ENCODE results near the gene FBXO38. TPM values are rescaled to one million over a fixed set of nuclear protein-coding genes. Genes with fewer than 3 reads are reported as not detected.

The FBXO38 gene
- total and polyA plus RNA-seq, 2 of the 13 experiments (the other 11 are each of a cell fraction or from before 2014, with no cell fraction given), result 24.8 to 35.9 TPM

- Histone ChIP-seq H4K20me1 (ENCODE audit: insufficient read depth, low read length) (peaks cover 3% of the 10 kb centered on the region; the same call in 1 of the 2 replicates), H3K36me3 (replicated peaks in 1 of 2; ENCODE audit: control insufficient read depth in 1 of 2, insufficient read depth in 2 of 2, low read length in 2 of 2) (peaks cover 11 to 72% of the 10 kb centered on the region in 2 experiments), H3K9ac (ENCODE audit: insufficient read depth, low read depth, low read length) (no peak overlapping the region), H3K9me3 (ENCODE audit: low read length) (no peaks in the 10 kb centered on the region), H3K4me2 (ENCODE audit: low read depth, low read length) (no peak overlapping the region), H3K4me3 (replicated peaks in 1 of 3; ENCODE audit: insufficient read depth in 1 of 3, low read depth in 2 of 3, low read length in 3 of 3) (no peak overlapping the region), H2AFZ (ENCODE audit: low read length) (no peak overlapping the region), H3K27ac (ENCODE audit: extremely low read length, insufficient read depth, low read length) (no peak overlapping the region), H3K4me1 (ENCODE audit: insufficient read depth, low read length) (peaks cover 25% of the 10 kb centered on the region), H3K79me2 (ENCODE audit: insufficient read depth, low read length) (no peaks in the 10 kb centered on the region), H3K27me3 (ENCODE audit: control insufficient read depth in 1 of 2, insufficient read depth in 2 of 2, low read length in 2 of 2) (no peaks in the 10 kb centered on the region)
- BruUV-seq (replicated peaks), result no TSS peak
- POLR2A ChIA-PET, result no interaction called here
- in situ Hi-C loops (cut with HindIII; ENCODE audit: extremely low pct_ligation_motif_present, low pct_unique_long_range_greater_than_20kb) (no loop called here), intact Hi-C loops (cut with micrococcal nuclease; ENCODE audit: unreplicated experiment) (no loop called here)
- CTCF ChIA-PET (ENCODE audit: low intra/inter-chr PET ratio, low total read pairs), result no interaction called here
- no peak for DNase-seq (ENCODE audit: low spot score)
- no peak for FAIRE-seq
- WGBS (ENCODE audit: low lambda C conversion rate), result 92% methylated on average over 2 of the region's 2 CpGs
- no peak for ATAC-seq
- TF ChIP-seq ZNF546 (CRISPR knock-in tag; conservative IDR thresholded peaks at IDR 0.05) (no peak), ZNF234 (CRISPR knock-in tag; conservative IDR thresholded peaks at IDR 0.05) (no peak), AKNA (CRISPR knock-in tag; IDR thresholded peaks at IDR 0.05; ENCODE audit: borderline replicate concordance) (no peak), HDAC1 (CRISPR knock-in tag; IDR thresholded peaks at IDR 0.05) (no peak), ZBTB44 (CRISPR knock-in tag; IDR thresholded peaks at IDR 0.05) (no peak), ZNF850 (CRISPR knock-in tag; conservative IDR thresholded peaks at IDR 0.05) (no peak), BORCS8-MEF2B (CRISPR knock-in tag; IDR thresholded peaks at IDR 0.05) (no peak)
- TF ChIP-seq, protein P1, sequence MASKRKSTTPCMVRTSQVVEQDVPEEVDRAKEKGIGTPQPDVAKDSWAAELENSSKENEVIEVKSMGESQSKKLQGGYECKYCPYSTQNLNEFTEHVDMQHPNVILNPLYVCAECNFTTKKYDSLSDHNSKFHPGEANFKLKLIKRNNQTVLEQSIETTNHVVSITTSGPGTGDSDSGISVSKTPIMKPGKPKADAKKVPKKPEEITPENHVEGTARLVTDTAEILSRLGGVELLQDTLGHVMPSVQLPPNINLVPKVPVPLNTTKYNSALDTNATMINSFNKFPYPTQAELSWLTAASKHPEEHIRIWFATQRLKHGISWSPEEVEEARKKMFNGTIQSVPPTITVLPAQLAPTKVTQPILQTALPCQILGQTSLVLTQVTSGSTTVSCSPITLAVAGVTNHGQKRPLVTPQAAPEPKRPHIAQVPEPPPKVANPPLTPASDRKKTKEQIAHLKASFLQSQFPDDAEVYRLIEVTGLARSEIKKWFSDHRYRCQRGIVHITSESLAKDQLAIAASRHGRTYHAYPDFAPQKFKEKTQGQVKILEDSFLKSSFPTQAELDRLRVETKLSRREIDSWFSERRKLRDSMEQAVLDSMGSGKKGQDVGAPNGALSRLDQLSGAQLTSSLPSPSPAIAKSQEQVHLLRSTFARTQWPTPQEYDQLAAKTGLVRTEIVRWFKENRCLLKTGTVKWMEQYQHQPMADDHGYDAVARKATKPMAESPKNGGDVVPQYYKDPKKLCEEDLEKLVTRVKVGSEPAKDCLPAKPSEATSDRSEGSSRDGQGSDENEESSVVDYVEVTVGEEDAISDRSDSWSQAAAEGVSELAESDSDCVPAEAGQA (IDR thresholded peaks at IDR 0.05; ENCODE audit: low read depth), result no peak
- TF ChIP-seq, protein P1 (CRISPR knock-in tag; IDR thresholded peaks at IDR 0.05; ENCODE audit: borderline replicate concordance), result no peak
- TF ChIP-seq, protein P2, sequence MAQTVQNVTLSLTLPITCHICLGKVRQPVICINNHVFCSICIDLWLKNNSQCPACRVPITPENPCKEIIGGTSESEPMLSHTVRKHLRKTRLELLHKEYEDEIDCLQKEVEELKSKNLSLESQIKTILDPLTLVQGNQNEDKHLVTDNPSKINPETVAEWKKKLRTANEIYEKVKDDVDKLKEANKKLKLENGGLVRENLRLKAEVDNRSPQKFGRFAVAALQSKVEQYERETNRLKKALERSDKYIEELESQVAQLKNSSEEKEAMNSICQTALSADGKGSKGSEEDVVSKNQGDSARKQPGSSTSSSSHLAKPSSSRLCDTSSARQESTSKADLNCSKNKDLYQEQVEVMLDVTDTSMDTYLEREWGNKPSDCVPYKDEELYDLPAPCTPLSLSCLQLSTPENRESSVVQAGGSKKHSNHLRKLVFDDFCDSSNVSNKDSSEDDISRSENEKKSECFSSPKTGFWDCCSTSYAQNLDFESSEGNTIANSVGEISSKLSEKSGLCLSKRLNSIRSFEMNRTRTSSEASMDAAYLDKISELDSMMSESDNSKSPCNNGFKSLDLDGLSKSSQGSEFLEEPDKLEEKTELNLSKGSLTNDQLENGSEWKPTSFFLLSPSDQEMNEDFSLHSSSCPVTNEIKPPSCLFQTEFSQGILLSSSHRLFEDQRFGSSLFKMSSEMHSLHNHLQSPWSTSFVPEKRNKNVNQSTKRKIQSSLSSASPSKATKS (CRISPR knock-in tag; IDR thresholded peaks at IDR 0.05), result no peak
Observed at GRCh38 chr5:148401604-148402003, 17.8 kb downstream of the FBXO38 start.

Data from HepG2 (cell line).